ENCODE results near the gene ARSD.
"Not testable (repeated sequence)": the region's sequence is repeated elsewhere in the genome, so short reads cannot be mapped to it uniquely, and the experiment has no call there.

Gene ARSD

DNA sequence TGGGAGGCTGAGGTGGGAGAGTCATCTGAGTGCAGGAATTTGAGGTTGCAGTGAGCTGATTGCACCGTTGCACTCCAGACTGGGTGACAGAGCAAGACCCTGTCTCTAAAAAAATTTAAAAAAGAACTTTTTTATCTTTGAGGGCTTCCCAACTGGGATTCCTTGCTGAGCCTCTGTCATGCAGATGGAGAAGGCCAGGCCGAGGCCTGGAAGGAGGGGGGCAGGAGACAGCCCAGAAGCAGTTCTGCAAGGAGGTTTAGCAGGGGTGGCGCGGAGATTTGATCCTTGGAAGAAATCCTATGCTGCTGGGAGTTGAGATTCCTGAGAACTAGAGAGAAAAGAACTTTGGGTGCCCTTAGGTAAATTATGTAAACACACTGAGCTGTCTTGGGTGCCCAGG lies 2.5 kb upstream of the ARSD start:
- no peak for DNase-seq

DNA sequence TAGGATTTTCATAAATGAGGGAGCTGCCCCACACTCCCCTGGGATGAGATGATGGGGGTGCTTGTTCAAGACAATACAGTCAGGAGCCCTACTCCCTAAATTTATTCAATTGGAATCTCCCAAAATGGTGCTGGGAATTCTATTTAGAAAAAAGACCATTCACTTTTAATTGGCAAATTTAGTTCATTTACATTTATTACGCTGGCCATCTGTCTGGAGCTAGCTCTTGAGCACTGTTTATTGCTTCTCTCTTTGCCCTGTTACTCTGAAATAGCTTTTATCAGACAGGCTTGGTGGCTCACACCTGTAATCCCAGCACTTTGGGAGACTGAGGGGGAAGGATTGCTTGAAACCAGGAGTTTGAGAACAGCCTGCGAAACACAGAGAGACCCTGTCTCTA lies 2.0 kb upstream of the ARSD start:
- DNase-seq, result no peak

DNA sequence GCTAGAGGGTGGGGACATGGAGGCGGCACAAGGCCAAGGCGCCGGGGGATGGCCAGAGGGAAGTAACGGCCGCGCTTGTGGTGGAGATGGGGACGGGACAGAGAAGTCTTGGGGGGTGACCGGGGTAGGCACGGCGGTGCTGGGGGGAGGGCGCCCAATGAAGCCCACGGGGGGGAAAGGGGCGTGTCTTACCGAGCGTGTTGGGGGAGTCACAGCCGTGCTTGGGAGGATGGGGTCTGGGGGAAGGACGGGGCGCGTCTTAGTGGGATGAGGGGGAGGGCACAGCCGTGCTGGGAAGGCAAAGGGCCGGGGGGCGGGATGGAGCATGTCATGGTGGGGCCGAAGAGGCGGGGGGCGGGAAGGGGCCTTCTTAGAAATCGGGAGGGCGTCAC lies 952 bp downstream of the ARSD start:
- no peak for DNase-seq

DNA sequence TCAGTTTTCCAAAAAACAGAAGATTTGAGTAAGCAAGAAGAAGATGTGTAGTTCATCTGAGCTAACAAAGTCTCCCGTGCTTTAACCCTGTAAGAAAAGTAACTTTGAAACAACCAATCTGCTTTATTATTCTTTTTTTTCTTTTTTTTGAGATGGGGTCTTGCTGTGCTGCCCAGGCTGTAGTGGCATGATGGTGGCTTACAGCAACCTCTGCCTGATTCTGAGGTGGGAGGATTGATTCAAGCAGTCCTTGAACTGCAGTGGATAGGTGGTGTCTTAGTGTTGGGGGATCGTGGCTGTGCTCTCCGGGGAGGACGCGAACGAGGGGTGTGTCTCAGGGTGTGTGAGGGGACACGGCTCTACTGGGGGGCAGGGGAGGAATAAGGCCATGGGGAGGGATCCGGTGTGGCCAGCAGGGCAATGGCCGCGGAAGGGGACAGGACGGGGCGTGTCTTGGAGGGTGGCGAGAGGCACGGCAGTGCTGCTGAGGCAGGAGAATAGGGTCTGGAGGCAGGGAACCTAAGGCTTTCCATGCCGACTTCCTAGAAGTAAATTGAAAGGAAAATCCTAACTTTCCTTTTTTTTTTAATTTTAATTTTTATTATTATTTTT lies 2.4 kb downstream of the ARSD start:
- DNase-seq, result no peak

DNA sequence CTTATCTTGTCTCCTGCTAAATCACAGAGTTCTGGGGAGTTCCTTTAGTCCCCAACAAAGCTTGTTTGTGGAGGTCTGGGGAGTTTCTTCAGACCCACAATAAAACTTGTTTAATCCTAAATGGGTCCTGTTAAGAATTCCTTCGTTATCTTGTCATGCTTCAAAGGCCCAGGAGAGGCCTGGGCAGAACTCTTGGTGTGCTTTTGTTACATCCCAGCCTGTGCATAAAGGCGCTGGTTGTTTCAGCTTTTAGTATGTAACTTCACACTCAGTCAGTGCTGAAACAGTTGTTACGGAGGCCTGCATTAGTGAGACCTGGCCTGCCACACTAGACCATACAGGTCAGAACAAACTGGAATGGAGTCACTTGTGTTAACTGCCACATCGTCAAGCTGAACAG lies 2.9 kb downstream of the ARSD start:
- not testable (repeated sequence) for DNase-seq

DNA sequence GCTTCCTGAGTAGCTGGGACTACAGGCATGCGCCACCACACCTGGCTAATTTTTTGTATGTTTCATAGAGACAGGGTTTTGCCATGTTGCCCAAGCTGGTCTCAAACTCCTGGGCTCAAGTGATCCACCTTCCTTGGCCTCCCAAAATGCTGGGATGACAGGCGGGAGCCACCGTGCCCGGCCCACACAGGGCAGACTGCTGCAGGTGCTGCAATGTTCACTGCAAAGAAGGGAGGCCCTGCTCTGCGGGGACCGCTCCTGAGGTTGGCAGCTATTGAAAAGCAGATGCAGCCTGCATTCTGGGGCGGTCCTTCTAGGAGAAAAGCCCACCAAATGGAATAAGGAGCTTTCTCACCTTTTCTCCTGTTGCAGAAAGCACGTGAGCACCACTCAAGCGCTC lies 5.0 kb downstream of the ARSD start:
- no peak for DNase-seq

DNA sequence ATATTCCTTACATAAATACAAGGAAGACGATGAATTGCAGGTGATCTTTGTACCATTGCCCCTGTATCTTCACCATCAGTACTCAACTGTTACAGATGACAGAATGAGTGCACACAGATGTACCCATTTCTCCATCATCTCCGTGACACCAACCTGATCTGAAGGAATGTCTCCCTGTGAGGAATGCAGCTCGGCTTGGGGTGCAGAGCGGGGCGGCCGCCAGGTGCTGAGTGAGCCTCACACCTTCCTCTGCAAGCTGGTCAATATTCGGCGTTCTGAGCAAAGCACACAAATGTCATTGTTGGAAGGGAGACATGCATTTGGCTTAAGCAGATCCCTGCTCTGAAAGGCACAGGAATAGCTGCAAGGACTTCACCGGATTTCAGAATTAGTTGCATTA lies 7.4 kb downstream of the ARSD start:
- no peak for DNase-seq

DNA sequence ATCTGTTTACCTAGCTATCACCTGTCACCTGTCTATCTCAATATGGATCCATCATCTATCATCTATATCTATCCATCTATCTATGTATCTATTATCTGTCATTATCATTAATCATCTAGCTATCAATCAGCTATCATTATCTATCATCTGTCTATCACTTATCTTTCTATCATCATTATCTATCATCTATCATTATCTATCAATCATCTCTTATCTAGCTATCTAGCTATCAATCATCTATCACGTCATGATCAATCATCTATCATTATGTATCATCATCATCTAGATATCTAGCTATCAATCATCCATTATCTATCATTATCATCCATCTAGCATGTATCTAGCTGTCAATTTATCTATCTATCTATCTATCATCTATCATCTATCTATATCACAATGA lies 7.9 kb downstream of the ARSD start:
- DNase-seq, result no peak

DNA sequence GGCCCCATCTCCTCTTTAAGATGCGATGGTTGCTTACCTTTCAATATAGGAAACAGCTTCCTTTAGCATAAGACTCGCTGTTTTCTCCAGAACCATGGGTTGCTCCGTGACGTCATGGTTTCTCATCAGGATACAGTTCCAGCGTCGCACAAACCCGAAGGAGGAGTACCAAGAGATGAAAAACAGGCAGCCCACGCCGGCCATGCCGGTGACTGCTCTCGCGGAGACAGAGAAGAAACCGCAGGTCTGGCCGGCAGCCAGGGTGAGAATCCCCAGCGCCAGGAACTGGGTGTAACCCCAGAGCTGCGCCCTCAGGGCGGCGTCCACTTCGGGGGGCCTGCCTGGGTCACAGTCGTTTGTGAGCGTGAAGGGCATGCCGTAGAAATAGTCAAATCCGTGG lies 11.4 kb downstream of the ARSD start:
- DNase-seq, result no peak

DNA sequence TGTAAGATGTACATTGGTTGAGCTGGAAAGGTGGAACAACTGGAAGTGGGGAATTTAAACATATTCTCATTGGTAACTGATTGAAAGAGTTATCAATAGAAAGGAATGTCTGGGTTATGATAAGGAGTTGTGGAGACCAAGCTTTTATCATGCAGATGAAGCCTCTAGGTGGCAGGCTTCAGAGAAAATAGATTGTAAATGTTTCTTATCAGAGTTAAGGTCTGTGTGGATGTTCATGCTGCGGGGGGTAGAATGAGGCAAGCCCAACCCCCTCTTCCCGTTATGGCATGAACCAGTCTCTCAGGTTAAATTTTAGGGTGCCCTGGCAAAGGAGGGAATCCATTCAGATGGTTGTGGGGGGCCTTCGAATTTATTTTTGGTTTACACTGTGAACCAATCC lies 16.0 kb downstream of the ARSD start:
- DNase-seq, result no peak

DNA sequence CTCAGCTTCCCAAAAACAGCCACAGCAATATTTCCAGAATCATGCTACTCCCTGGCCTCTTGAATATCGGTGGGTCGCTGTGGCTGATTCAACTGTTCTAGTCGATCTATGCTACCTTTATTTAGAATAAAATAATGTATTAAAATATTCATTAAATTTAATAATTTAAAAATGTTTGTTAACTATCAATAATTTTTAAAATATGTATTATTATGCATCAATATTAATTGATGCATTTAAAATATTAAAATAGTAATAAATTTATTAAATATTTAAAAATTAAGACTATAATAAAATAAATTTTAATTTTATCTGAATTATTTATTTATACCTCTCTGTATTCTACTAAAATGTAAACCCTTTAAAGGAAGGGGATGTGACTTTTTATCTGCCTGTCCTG lies 19.0 kb downstream of the ARSD start:
- no peak for DNase-seq

DNA sequence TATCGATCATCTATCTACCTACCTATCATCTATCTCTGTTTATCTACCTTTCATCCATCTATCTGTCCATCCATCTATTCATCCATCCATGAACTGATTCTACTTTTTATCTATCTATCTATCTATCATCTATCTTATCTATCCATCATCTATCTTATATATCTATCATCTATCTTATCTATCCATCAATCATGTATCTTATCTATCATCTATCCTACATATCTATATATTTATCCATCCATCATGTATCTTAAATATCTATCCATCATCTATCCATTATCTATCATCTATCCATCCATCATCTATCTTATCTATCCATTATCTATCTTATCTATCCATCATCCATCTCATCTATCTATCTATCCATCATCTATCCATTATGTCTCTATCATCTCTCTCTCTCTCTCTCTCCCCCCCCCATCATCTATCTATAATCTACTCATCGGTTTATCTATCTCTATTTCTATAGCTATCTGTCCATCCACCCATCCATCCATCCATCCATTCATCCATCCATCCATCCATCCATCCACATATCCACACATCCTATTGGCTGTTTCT lies 20.9 kb downstream of the ARSD start:
- no peak for DNase-seq

DNA sequence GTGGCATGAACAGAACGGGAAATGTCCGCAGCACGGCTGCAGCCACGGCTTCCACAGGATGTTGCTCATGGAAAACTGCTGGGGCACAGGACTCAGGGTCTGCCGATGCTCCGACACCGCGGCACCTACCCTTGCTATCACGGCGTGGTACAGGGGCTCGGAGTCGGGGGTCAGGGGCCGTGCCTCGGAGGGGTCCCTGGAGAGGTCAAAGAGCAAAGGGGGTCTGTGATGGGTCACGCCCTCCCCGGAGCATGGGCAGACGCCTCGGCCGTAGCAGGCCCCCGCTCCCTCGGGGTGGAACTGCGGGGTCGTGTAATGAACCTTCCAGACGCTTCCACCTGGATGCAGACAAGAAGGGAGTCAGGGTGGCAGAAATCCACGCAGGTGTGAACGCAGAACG lies 21.8 kb downstream of the ARSD start:
- DNase-seq, result no peak

DNA sequence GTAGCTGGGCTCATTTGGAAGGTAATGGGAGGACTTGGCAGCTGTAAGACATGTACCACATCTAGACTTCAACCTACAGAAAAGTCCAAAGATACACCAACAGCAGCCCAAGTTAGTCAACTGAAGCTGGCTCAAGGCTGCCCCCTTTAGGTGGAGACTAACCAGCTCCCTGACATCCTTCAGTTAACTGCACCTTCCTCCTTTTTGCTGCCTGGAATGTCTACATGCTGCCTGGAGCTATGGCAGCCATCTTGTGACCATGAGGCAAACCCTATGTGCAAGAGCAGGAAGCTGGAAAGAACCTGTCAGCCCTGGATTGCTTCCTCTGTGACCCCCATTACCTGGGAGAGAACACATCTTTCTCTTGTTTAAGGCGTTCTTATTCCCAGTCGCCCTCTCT lies 25.8 kb downstream of the ARSD start:
- no peak for DNase-seq

DNA sequence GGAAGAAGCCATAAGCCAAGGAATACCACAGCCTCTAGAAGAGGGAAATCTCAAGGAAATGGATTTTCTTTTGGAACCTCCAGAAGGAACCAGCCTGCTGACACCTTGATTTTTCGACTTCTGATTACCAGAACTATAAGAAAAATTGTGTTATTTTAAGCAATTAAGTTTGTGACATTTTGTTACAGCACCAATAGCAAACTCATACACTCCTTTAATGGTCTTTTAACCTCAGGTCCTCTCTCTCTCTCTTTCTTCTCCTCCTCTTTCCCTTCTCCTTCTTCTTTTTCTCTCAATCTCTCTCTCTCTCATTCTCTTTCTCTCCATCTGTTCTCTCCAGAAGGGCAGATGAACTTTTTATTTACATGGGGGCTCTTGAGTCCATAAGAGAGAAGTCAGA lies 26.3 kb downstream of the ARSD start:
- DNase-seq, result no peak

DNA sequence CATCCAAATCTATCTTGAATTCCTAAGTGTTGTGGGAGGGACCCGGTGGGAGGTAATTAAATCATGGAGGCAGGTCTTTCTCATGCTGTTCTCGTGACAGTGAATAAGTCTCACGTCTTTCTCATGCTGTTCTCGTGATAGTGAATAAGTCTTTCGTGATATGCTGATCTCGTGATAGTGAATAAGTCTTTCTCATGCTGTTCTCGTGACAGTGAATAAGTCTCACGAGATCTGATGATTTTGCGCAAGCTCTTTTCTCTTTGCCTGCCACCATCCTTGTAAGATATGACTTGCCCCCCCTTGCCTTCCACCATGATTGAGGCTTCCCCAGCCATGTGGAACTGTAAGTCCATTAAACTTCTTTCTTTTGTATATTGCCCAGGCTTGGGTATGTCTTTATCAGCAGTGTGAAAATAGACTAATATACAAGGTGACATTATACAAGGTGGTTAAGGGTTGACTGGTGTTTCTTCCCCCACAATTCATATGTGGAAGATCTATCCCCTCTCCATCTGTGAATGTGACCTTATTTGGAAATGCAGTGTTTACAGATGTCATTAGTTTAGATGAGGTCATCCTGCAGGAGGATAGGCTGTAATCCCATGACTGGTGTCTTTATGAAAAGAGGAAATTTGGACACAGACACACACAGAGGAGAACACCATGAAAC lies 27.6 kb downstream of the ARSD start:
- DNase-seq, result no peak

DNA sequence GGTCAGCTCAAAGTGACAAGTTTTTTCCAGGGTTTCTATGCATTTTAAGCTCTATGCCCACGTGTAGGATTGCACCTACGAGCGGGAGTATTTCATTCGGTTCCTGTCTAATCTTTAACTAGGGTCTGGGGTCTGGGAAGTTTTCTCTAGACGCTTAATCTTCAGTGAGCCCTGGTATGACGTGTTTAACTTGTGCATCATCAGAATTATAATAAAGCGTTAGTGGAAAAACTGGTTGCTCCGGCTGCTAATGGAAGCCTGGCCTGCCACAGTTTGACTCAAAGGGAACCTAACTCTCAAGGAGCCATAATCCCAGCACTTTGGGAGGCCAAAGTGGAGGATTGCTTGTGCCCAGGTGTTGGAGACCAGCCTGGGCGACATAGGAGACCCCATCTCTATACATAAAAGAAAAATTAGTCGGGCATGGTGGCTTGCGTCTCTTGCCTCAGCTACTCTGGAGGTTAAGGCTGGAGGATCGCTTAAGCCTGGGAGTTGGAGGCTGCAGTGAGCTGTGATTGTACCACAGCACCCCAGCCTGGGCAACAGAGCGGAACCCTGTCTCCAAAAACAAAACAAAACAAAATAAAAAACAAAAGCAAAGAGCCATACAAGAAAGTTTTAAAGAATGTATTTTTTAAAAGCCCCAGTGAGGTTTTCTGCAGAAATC lies 30.2 kb downstream of the ARSD start:
- no peak for DNase-seq

DNA sequence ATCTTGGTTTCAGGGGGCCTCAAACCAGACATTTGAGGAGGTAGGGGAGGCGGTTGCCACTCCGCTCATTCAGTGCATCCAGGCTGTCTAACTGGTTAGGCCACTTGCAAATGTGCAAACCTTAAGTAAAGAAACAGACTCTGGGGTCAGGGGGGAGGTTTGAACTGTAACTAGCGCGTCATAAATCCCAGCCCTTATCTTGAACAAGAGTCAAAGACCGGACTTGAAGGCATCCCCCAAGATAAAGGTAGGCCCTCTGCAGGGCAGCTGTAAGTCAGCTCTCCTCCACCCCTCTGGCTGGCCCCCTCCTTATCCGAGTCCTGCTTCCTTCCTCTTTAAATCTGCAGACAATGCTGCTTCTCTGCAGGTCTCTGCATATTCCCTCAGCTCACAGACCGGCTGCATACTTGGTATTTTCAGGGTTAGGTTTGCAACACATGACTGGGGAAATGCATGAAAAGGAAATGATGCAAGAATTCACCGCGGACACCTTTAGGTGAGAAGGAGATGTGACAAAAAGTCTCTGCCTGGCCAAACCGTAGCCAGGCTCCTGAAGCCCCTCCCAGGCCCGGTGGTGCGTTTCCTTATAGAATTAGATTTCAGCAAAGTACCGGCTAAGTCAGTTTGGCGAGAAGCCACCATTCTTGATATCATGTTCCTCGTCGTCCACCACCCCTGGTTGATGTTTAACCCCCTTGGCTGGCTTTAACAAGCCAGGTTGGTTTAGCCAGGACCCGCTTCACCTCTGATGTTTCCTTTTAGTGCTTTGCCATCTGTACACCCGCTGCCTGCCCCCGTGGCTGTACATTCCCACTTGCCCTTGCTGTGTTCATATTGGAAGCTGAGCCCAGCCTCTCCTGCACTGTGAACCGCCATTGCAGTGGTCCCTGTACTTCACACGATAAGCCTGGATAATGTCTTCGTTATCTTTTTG lies 31.2 kb downstream of the ARSD start:
- not testable (repeated sequence) for DNase-seq

DNA sequence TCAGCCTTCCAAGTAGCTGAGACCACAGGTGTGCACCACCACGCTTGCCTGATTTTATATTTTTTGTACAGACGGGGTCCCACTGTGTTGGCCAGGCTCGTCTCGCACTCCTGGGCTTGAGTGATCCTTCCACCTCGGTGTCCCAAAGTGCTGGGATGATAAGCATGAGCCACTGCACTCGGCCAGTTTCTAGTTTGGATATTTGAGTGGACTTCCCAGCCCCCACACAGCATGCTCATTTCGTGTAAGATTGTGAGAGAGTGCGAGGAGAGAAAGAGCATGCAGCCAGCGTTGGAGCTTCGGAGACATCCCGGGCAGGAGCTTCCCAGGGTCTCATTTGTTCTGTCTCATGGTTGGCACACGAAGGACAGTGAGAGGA lies 31.8 kb downstream of the ARSD start:
- DNase-seq, result no peak

DNA sequence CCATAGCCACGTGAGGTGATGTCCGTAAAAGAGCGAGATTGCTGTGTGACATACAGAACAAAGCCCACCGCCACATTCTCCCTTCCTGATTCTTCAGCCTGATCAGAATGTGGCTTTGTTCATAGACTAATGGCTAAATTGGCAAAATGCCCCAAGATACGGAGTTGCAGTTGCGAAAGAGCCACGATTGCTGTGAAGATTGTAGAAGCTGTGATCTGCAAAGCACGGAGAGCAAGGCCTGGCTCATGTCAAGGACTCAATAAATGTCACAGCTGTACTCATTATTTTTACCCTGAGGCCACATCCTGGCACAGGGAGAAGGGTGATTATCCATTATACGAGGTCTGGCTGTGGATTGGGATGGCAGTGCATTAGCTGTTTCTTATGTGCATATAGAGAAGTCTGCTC lies 34.2 kb downstream of the ARSD start:
- no peak for DNase-seq

DNA sequence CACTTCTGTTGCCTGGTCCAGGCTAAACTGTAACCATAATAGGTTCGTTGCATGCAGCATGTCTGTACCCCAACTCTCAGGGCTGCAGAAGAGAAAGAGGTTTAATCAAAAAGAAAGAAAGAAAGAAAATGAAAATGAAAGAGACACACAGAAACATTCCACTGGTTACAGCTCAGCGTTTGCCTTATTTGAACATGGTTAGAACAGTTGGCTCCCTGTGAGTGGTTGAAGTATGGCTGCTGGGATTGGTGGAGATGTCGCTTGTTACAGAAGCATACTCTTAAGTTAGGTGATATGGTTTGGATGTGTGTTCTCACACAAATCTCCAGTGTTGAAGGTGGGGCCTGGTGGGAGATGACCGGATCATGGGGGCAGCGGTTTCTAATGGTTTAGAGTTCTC lies 36.3 kb downstream of the ARSD start:
- no peak for DNase-seq

DNA sequence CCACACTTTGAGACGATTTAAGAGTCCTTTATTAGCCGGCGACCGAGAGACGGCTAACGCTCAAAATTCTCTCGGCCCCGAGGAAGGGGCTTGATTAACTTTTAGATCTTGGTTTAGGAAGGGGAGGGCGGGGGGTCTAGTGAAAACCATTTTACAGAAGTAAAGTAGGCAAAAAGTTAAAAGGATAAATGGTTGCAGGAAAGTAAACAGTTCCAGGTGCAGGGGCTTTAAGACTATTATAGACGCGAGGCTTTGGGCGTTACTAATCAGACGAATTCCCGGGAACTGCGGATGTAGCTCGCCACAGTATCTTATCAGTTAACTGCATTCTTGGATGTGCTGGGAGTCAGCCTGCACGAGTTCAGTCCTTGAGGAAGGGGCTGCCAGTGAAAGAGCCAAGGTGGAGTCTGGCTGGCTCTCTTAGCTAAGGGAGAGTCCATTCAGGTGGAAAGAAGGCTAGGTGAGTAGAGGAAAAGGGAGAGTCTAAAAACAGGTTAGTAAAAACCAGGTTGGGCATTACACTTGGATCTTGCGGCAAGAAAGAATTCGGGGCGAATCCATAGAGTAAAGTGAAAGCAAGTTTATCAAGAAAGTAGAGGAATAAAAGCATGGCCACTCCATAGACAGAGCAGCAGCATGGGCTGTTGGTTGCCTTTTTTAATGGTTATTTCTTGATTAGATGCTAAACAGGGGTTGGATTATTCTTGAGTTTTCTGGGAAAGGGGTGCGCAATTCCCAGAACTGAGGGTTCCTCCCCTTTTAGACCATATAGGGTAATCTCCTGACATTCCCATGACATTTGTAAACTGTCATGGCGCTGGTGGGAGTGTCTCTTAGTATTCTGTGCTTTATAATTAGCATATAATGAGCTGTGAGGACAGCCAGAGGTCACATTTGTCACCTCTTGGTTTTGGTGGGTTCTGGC lies 38.3 kb downstream of the ARSD start:
- not testable (repeated sequence) for DNase-seq
